NCI-H187 treated with DMSO at 0.1 percent for 48 hours (cell line): ENCODE results near the gene RBMS1.
"Not testable (repeated sequence)": the region's sequence is repeated elsewhere in the genome, so short reads cannot be mapped to it uniquely, and the experiment has no call there.

Experiments used
- DNase-seq: peaks from one replicate; lab custom pipeline; 2025; lab: John Stamatoyannopoulos, UW

The RBMS1 gene

DNA sequence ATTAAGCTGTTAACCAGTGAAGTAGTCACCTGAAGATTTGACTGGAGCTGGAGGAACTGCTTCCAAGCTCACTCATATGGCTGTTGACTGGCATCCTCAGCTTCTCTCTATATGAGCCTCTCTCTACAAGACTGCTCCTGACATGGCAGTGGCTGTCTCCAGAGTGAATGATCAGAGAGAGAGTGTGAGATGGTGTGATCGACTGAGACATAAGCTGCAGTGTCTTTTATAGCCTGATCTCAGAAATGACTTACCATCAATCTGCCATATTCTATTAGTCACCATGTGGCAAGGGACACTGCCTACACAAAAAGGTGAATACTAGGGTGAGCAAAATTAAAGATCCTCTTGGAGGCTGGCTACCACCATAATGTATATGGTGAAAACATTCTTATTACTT, 7.8 kb upstream of the RBMS1 start:
- DNase-seq, result no peak

DNA sequence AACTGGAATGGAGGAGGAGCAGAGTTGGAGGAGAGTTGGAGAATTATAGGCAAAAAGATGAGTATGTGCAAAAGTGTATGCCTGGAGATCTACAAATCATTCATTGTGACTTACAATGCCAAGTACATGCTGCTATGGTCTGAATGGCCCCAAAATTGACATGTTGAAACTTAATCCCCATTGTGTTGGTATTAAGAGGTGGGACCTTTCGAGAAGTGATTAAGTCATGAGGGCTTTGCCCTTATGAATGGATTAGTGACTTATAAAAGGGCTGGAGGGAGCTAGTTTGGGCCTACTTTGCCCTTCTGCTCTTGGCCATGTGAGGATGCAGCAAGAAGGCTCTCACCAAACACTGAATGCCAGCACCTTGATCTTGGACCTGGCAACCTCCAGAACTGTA, 6.3 kb upstream of the RBMS1 start:
- DNase-seq, result no peak

DNA sequence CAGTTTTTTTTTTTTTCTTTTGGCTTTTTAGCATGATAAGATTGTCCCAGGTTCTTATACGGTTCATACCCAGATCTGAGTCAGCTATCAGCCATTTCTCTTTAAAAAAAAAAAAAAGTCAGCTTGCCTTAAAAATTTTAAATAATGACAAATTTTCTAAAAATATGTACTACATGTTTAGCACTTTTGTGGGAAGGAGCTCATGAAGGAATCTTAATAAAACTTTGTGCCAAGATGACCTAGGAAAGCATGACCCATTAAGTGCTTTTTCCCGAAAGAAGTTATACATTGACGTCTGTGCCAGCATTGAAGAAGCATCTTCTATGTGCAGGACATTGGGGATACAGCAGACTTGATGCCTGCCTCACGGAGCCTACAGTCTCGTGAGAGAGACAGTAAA, 4.5 kb upstream of the RBMS1 start:
- no peak for DNase-seq

DNA sequence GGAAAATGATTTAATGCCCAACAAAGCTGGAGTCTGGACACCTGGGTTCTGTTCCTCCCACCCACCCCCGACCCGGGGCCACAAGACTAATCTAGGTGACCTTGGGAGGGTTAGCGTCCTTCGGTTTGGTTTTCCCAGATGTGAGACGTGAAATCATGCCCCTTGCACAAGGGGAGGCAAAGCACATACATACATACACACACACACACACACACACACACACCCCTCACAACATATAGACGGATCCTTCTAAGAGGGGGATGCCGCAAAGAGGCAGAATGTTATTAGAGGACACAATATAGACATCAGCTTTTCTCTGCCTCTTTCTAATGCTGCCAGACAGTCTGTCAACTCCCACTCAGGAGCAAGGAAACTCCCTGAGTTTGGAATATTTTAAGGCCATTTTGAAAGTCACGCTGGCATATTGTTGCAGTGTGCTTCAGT, 616 bp upstream of the RBMS1 start:
- DNase-seq, result no peak

DNA sequence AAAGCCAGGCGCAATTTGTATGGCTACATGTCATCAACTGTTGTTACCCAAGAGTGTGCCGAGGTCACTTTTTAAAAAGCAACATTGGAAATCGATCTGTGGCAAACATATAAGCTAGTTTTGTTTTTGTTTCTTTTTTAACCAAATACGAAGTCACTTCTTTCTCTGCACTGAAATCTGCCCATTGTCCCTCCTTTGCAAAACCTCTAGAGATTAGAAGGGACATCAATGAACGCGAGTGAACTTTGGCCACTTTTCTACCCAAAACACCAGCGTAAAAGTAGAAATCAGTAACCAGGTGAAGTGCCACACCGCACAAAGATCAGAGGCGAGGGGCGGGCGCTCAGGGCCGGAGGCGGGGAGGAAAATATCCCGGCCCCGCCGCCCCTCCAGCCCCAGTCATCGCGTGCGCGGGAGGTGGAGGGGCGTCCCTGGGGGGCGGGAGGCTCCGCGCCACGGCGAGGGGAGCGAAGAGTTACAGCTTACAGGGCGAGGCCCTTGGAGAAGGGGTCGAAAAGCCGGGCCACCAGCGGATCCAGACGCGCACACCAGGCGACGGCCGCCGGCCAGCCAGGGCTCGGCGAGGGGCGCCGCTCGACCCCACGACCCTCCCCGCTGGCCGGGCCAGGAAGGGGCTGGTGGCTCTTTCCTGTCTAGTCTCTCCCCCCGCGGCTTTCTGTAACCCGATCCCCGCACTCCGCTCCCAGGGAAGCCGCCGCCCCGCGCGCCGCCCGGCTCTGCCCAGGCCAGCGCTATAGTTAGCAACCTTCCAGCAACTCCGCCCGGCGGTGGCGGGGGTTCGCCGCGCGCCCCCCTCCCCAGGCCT, 993 bp downstream of the RBMS1 start:
- no peak for DNase-seq

DNA sequence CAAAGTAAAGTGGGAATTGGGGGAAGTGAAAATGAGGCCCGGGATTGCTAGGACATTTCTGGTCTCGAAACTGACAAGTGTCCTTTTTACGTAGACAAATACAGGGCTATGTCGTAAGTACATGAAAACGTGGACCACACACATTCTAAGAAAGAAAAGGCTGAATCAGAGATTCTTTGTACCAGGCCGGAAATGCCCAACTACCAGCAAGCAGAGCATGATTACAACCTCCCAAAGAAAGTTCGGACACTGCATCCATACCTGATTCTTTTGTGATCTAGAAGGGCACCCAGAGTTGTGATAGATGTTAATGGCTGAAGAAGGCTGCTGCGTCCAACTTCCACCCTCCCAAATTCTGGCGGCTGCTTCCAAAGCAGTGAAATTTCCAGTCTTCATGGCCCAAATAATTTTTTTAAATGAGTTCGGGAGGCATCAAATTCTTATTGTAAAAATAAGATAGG, 1.7 kb downstream of the RBMS1 start:
- DNase-seq, result no peak

DNA sequence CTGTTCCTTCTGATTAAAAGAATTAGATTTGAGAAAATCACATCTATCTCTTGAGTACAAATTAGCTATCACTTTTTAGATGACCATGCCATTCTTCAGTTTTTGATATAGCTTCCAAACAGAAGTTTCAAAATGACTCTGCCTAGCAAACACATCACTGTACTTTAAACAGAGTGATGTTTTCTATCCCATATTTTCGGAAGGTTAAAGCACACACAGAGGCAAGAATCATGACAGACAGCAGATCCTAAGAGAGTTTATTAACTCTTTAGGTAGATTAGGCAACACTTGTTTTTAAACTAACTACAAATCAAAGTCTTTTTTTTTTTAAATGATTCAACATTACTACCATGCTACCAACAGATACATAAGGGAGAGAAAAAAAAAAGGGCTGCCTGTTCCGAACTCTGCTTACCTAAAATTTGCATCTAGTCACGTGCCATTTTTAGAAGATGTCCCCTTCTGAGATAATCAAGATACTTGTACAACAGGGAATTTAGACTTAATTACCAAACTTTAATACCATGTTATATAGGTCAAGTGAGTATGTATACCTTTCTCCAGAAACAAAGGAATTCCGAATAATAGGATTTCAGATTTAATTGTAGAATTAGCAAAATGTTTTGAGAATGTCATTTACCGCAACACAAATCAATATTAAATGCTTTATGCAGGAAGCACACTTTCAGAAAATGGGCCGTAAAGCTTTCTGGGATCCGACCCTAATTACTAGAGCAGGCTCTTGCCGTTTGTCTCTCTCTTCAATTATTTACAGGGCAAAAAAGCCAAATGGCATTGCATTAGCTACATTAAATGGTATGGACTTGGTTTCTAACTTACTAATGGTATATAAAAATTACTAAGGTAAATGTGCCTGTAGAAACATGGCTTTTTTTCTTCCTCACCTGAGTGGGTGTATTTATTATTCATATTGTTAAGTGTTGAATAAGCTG, 2.6 kb downstream of the RBMS1 start:
- no peak for DNase-seq

DNA sequence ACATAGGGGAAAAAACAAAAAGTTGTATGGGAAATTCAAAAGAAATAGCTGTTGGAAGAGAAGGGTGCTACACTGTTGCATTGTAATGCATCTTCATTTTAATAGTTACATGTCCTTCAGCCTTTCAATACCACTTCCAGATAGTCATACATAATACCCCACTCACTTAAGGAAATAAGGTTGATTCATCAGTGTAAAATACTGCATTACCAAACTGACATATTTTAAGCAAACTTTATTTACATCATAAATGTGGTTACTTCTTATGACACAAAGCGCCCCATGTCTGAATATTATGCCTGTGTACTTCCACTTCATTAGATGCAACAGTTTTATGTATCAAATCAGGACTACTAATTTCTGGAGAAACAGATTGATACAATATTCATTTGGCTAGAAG, 4.5 kb downstream of the RBMS1 start:
- DNase-seq, result no peak

DNA sequence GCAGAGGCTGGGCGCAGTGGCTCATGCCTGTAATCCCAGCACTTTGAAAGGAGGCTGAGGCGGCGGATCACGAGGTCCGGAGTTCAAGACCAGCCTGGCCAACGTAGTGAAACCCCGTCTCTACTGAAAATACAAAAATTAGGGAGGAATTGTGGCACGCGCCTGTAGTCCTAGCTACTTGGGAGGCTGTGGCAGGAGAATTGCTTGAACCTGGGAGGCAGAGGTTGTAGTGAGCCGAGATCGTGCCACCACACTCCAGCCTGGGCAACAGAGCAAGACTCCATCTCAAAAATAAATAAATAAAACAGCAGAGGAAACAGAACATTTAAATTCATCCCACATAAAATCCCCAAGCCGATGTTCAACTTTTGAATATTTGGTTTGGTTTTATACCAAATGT, 5.3 kb downstream of the RBMS1 start:
- DNase-seq, result not testable (repeated sequence)

DNA sequence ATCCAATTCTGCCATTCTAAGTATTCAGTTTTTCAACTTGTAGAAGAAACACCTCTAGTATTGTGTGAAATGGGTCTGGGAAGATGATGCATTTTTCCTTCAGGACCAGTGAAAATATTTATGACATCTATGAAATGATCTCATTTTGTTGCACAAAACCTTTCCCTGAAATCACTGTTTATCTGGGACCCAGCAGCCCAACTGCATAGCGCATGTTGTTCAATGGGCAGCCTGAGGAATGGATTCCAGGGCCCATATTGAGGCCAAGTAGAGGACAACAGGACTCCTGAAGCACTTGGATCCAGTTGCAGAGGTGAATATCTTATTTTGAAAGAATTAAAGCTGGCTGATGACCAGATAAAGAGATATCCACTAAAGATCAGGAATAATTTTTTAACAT, 7.3 kb downstream of the RBMS1 start:
- DNase-seq, result no peak

DNA sequence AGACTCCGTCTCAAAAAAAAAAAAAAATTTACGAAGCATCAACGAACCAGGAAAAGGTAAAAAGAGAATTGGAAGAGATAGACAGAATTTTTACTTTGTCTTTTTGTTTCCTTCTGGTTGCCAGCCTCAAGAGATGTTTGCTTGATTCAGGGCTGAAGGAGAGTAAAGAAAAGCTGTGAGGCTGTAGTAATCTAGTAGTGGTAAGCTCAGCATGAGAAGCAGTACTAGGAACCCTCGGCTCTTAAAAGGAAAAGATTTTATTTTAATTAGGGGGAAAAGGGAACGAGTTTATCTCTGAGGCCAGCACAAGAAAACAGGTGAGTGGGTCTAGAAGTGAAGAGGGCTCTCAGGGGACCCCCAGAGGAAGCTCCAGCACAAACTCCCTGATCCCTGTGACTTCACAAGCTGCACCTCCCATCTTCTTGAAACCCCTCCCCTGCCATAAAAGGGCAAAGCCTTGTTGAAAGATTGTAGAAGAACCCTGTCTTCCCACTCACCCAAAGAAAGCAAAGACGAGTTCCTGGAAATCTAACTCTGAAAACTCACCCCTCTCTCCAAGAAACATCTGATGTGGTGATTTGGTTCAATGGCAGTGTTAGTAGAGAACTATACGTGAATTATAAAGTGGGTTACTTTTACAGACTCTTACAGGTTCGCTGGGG, 8.6 kb downstream of the RBMS1 start:
- DNase-seq, result no peak

DNA sequence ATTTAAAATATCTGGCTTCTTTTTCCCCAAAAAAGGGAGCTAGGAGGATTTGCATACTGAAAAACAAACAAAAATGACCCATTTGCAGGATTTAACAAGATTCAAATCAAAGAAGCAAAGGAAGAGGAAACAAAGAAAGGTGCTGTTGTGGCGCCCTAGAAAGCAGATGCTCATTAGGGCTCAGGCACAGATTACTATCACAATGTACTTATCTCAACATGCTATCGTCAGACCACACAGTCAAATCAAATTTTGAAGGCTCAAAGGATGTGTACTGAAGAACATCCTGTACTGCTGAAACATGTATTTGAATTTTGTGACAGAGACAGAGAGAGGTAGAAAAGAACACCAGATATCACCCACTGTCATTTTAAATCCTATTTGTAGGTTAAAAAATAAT, 10.9 kb downstream of the RBMS1 start:
- no peak for DNase-seq

DNA sequence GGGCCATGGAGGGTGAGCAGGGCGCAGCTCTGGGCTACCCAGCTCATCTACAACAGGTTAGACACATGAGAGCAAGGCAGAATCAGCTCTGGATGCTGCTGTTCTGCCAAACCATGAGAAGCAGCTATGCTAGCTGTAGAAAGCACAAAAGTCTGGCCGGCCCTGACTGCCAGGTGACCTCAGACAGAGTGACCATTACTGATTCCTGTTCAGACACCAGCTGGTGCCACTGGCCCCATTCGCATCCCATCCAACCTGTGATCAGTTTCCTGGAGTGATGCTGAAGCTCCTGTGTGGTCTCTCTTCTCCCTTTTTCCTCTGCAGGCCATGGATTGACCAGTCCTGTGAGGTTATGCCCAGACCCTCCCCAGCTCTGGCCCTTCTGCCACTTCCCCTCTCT, 14.3 kb downstream of the RBMS1 start:
- DNase-seq, result no peak

DNA sequence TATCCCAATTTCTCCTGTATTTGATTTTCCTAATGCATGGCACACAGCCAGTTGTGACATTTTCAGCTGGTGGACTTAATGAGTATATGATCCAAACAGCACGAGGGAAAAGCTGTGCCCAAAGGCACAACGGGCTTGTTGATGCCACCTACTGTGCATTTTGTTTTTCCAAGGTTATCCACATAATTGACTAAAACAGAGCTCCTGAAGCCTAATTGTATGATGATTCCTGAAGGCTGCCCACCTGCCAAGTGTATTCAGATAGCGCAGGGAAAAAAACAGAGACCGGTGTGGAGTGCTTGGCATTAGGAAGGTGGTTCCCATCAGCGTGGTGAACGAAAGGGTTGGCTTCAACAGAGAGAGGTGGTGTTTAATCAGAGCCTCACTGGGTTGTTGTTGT, 14.9 kb downstream of the RBMS1 start:
- DNase-seq, result no peak

DNA sequence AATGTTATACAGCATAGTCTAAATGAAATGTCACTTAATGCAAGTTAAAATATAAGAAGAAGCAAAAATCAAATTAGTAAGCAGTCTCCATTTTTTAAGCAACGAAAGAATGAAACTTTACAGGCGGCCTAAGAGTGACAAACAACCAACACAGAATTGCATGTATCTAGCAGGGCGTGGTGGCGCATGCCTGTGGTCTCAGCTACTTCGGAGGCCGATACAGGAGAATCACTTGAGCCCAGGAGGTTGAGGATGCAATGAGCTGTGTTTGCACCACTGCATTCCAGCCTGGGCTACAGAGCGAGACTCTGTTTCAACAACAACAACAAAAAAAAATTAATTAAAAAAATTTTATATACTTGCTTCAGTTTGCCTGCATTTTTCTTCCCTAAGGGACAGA, 16.6 kb downstream of the RBMS1 start:
- no peak for DNase-seq

DNA sequence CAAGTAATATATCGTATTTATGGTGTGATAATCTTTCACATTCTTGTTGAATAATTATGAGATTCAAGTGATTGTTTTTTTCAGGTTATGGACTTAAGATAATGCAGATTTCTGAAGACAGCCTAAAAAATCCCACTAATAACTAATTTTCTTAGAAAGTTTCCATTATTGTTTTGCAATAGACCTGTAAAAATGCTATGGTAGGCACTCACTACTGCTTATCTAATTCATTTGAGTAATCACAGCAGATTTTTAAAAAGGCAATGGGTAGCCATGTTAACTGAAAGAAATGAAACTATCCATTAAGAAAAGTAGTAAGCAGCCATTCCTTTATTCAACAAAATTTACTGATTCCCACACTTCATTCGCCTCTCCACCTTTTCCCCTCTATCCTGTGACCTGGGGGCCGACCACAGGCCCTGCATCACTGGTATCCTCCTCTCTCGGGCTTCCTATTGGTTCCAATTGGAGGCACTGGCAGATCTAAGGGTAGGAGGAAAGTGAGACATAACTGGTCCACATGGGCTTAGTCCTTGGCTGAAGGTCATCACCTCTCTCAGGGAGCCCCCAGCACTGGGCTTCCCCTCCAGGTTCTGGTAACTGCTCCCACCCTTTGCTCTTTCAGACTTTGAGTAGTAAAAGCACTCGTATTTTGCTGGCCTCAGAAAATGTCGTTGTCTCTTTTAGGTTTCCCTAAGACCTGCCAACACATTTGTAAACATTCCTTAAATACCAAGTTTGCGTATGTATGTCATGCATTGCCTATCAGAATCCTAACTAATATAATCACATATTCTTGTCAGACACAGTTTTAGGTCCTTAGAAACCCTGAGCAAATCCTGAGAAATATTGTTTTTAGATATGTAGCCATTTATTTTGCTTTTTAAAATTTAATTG, 18.5 kb downstream of the RBMS1 start:
- no peak for DNase-seq

DNA sequence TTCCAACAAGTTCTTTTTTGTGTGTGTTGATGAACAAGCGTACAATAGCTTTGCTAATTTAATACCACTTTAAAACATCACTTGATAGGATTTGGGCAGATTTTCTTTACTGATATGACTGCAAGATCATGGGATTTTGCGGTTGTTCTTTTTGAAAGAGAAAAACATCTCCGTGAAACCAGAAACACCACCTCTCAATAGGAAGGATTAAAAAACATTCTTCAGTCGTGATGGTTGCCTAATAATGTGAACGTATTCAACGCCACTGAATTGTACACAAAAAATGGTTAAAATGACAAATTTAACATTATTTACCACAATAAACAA, 19.3 kb downstream of the RBMS1 start:
- DNase-seq, result no peak

DNA sequence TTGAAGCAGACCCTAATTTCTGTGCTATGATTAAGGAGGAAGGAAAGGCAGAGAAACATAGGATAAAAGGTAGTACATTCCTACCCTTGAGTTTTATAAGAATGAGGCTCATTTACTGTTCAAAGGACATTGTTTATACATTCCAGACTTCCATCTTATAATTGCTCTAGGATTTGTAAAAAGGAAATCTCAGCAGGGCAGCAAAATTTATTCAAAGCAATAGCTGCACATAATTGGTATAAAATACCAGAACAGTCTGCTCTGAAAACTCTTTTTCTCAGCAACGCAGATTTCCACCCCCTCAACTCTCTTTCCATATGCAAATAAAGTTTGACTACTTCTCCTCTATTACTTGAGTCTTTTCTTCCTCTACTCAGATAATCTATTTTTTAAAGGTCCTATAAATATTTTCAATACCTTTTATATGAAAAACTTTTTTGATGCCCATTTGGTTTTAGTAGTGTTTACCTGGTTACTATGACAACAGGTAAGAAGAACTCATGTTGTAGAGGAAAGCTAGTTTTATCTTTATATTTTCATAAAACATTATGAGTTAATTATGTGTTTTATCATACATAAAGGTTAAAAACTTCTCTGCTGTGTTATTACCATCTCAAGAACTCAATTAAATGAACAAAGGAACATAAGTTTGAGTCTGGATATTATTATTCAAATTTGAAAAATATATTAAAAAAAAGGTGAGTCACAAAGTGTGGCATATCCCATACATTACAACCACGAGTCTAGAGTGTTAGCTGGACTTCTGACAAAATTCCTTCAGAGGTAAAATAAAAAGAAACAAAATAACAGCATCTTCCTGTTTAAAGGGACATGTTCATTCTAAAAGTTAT, 19.9 kb downstream of the RBMS1 start:
- no peak for DNase-seq

DNA sequence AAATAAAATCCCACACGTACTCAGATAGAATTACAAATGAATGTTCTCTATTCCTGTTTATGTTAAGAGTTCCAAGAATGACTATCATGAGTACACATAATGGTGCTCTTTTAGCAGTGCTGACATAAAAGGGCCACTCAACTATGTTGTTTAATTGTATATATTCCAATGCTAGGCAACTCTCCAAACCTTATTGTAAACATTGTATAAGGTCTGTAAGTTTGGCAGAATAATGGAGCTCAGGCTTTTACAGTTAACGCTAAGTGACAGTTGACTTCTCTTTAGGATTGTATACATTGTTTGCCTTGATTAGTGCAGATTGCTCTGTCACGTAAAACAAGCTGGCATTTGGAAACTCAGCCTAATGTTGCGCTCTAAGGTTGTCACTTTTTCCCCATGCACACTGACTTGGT, 20.8 kb downstream of the RBMS1 start:
- peak; percentile 57 for DNase-seq

DNA sequence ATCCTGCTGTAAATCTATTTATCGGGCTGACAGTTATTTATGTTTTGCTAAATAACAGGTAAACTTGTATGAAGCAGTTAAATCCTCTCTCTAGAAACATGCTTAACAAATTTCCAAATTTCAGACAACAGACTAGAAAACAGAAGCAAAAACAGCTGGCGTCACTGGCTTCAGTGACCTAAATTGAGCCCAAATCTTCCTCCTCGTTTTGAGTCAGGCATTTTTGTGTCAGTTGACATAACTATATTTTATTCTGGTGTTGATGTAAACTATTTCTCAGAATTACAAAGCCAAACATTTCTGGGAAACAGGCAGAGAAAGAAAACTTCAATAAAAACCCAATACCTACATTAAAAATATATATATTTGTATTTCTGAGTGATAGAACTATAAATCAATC, 21.7 kb downstream of the RBMS1 start:
- no peak for DNase-seq
